Effector memory CD4-positive, alpha-beta T cell (primary cell): ENCODE data around the gene POU4F2.

ENCODE experiments used
- DNase-seq, 3 donors: peaks; one replicate each; pipeline ENCODE4 v3.0.0-alpha.2; 2020
- H3K27ac ChIP-seq: 2 replicates; pipeline ENCODE4 v1.7.0; 2013; ENCODE audit warnings: mild to moderate bottlenecking, low read length, moderate library complexity; ENCODE audit not compliant: insufficient read depth, poor library complexity, severe bottlenecking
- H3K27me3 ChIP-seq: replicated peaks from 2 replicates; pipeline ENCODE4 v1.7.0; 2013; ENCODE audit warnings: mild to moderate bottlenecking, low read length; ENCODE audit not compliant: insufficient read depth, control insufficient read depth, poor library complexity, severe bottlenecking
- H3K36me3 ChIP-seq: 2 replicates; pipeline ENCODE4 v1.7.0; 2013; ENCODE audit warnings: mild to moderate bottlenecking, low read length, moderate library complexity; ENCODE audit not compliant: control insufficient read depth, insufficient read depth
- H3K4me1 ChIP-seq: 2 replicates; pipeline ENCODE4 v1.7.0; 2013; ENCODE audit warnings: low read length, mild to moderate bottlenecking; ENCODE audit not compliant: control insufficient read depth, insufficient read depth, poor library complexity, severe bottlenecking
- H3K4me3 ChIP-seq: 2 replicates; pipeline ENCODE4 v1.7.0; 2013; ENCODE audit warnings: low read length, low read depth, mild to moderate bottlenecking; ENCODE audit not compliant: insufficient read depth, poor library complexity, severe bottlenecking
- H3K9me3 ChIP-seq: 2 replicates; pipeline ENCODE4 v1.7.0; 2013; ENCODE audit warnings: mild to moderate bottlenecking, low read length, moderate library complexity; ENCODE audit not compliant: control insufficient read depth
- total RNA-seq, 3 donors: gene quantifications; one replicate each; lab custom pipeline; 2026; lab: John Stamatoyannopoulos, UW

POU4F2 gene
- 0 reads per million in 3 donors for total RNA-seq

GRCh38 chr4:146638786-146639505 lies at the start of gene POU4F2:
Gene POU4F2 (plus strand): TSS chr4:146638893. CDS start chr4:146639141, 248 bp downstream.
- peaks cover 56% of the 10 kb centered on the region for H3K27me3 ChIP-seq
- no peak for DNase-seq
- no peak within 1 kb of the TSS for H3K4me3 ChIP-seq
- no peaks in the 10 kb centered on the region for H3K36me3 ChIP-seq
- H3K9me3 ChIP-seq, result no peaks in the 10 kb centered on the region
- H3K27ac ChIP-seq, result no peak within 1 kb of the TSS
- H3K4me1 ChIP-seq, result peaks cover 11% of the 10 kb centered on the region

- Histone ChIP-seq H3K27ac (no peak overlapping the region), H3K27me3 (no peaks in the 10 kb centered on the region), H3K4me3 (no peak overlapping the region), H3K9me3 (no peaks in the 10 kb centered on the region), H3K4me1 (no peaks in the 10 kb centered on the region), H3K36me3 (no peaks in the 10 kb centered on the region)
- no peak for DNase-seq
Measured at GRCh38 chr4:146590801-146591200, 47.9 kb upstream of the POU4F2 start.

DNA sequence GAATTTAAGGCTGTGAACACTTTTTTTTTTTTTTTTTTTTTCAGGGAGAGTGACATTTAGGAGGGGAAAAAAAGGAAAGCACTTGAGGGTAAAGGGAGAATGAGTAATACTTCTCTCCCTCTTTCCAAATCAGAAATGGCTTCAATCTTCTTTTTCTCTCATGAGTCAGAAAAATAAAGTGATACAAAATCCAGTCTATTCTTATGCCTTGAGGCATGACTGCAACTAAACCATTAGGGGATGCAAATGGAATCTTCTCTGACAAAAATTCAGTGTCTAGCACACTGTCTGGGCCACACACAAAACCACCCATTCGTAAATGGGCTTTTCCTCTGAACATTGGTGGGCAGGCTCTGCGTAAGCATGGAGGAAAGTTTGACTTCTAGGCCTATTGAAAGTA lies 46.7 kb upstream of the POU4F2 start:
- Histone ChIP-seq H3K36me3 (no peaks in the 10 kb centered on the region), H3K9me3 (no peaks in the 10 kb centered on the region), H3K4me3 (no peak overlapping the region), H3K27me3 (no peaks in the 10 kb centered on the region), H3K27ac (no peak overlapping the region), H3K4me1 (no peaks in the 10 kb centered on the region)
- no peak for DNase-seq

DNA sequence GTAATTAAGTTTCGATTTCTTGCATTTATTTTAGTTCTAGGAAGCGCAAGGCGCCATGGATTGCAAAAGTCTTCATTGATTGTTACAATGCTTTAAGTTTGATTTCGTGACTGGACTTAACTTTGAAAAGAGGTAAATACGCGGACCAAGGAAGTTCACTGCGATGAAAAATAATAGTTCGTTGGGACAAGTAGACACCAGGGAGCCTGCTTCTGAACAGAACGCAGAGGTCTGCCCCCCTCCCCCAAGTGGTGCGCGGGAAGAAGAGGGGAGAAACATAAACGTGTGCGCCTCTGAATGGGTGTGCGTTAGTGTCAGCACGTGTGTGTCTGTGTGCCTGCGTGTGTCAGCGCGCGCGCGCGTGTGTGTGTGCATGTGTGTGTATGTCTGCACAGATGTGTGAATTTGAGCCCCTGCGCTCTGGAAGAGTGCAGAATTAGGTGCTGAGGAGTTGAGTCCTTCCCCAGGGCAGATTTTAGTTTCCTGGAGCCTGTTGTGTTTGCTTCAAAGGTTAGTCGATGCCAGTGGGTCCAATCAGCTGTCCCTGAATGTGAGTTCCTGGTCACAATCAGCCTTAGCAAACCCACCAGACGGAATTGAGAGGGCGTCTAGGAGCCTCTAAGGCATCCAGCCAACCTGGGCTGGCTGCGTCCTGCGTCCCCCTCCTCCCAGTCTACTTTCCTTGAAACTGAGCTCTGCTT lies 5.8 kb upstream of the POU4F2 start:
- Histone ChIP-seq H3K9me3 (no peaks in the 10 kb centered on the region), H3K4me1 (peaks cover under 1% of the 10 kb centered on the region), H3K36me3 (no peaks in the 10 kb centered on the region), H3K27me3 (peaks cover 28% of the 10 kb centered on the region), H3K4me3 (no peak overlapping the region), H3K27ac (no peak overlapping the region)
- DNase-seq, result no peak

DNA sequence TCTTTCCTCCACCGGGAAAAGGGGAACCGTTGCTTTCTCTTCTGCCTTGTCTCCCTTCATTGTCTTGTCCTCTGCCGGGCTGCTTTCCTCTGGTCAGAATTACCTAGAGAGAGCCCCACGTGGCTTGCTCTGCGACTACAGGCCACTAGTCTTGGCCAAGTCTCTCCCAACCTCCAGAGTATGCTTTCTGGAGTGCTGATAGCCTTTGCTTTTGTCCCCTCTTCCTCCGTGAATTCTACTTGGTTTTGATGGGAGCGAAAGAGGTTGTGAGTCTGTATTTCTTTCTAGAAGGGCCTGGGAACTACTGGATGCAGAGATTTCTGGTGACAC lies 5.3 kb upstream of the POU4F2 start:
- Histone ChIP-seq H3K4me3 (no peak overlapping the region), H3K4me1 (peaks cover 4% of the 10 kb centered on the region), H3K36me3 (no peaks in the 10 kb centered on the region), H3K27ac (no peak overlapping the region), H3K27me3 (peaks cover 33% of the 10 kb centered on the region), H3K9me3 (no peaks in the 10 kb centered on the region)
- no peak for DNase-seq

DNA sequence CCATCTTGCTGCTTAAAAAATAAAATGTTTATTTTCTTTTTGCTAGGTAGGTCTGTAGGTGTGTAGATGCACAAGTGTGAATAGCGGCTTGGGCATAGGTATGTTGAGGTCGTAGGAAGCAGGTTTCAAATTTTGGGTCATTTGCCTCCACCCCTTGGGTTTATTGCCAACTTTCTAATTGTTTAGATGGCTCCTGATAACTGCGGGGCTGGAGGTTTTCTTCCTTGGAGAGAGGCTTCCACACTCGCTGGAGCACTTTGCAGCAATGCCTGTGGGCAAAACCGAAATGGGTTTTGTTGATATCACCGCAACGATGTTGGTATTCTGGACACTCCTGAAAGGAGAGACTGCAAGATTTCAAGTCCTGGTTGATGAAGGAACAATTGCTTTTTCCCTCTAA lies 3.9 kb upstream of the POU4F2 start:
- H3K27me3 ChIP-seq, result peaks cover 40% of the 10 kb centered on the region
- no peak overlapping the region for H3K4me3 ChIP-seq
- H3K36me3 ChIP-seq, result no peaks in the 10 kb centered on the region
- no peak overlapping the region for H3K27ac ChIP-seq
- H3K9me3 ChIP-seq, result no peaks in the 10 kb centered on the region
- H3K4me1 ChIP-seq, result peaks cover 11% of the 10 kb centered on the region
- DNase-seq, result no peak

DNA sequence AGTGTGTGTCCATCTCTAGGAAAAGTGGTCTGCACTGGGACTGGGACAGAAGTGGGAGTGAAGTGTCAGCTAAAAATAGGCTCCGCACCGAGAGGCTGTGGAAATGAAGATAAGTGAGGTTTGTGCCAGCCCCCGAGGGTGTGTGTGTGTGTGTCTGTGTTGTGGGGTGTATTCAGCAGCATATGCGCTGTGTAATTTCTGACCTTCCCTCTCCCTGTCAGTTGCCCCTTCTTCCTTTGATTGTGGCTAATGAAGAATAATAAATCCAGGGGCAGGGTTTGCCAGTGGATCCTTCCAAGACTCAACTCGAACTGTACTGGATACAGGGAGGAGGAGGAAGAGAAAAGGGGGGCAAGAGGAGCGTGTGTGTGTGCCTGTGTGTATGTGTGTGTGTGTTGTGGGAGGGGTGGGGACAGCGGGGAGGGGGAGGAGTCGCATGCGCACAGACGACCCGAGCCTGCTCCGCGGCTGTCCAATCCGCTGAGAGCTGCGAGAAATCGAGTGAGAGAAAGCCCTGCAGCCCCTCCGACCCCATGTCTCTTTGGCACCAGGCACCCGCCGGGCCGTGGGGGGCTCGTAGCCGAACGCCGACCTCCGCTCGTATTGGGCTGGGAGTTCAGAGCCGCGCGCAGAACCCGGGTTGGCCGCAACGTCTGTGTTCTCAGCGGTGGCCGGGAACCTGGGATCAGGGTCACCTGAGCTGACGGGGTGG lies 916 bp upstream of the POU4F2 start:
- Histone ChIP-seq H3K27ac (no peak overlapping the region), H3K4me1 (peaks cover 11% of the 10 kb centered on the region), H3K4me3 (no peak overlapping the region), H3K27me3 (peaks cover 56% of the 10 kb centered on the region), H3K9me3 (no peaks in the 10 kb centered on the region), H3K36me3 (no peaks in the 10 kb centered on the region)
- no peak for DNase-seq

DNA sequence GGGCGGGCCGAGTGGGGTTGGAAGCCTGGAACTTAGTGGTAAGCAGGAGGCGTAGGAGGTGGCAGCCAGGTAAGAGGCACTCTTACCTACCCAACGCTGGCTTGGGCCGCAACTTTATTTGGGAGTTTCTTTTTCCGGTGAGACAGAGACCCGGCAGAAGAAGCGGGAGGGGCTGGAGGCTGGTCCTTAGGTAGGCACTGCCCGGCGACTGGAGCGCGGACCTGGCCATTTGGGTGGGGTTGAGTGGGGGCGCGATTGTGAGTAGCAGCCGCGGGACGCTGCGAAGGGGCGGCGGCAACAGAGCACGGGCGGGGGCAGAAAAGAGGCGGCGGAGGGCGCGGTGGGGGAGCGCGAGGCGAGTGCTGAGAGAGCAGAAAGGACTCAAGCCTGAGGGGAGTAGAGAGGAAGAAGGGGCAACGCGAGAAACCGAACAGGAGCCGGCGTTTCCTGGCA lies 334 bp upstream of the POU4F2 start:
- Histone ChIP-seq H3K4me3 (no peak overlapping the region), H3K4me1 (peaks cover 11% of the 10 kb centered on the region), H3K27ac (no peak overlapping the region), H3K27me3 (peaks cover 56% of the 10 kb centered on the region), H3K36me3 (no peaks in the 10 kb centered on the region), H3K9me3 (no peaks in the 10 kb centered on the region)
- no peak for DNase-seq

GRCh38 chr4:146639506-146639932 lies 826 bp downstream of the POU4F2 start:
- no peaks in the 10 kb centered on the region for H3K9me3 ChIP-seq
- peaks cover 56% of the 10 kb centered on the region for H3K27me3 ChIP-seq
- no peak overlapping the region for H3K4me3 ChIP-seq
- H3K4me1 ChIP-seq, result peaks cover 11% of the 10 kb centered on the region
- H3K36me3 ChIP-seq, result no peaks in the 10 kb centered on the region
- DNase-seq, result no peak
- H3K27ac ChIP-seq, result no peak overlapping the region

GRCh38 chr4:146640021-146640464 lies 1.4 kb downstream of the POU4F2 start:
- H3K9me3 ChIP-seq, result no peaks in the 10 kb centered on the region
- H3K27ac ChIP-seq, result no peak overlapping the region
- peaks cover 56% of the 10 kb centered on the region for H3K27me3 ChIP-seq
- peaks cover 11% of the 10 kb centered on the region for H3K4me1 ChIP-seq
- H3K4me3 ChIP-seq, result no peak overlapping the region
- H3K36me3 ChIP-seq, result no peaks in the 10 kb centered on the region
- no peak for DNase-seq
